HG02763 (cell line): Measurements from ENCODE around the gene KRT7.

Experiments
- ATAC-seq: cut with Tn5 transposase; IDR thresholded peaks from one replicate; pipeline ENCODE4 v1.9.1; 2021; ENCODE audit warnings: mild to moderate bottlenecking, moderate library complexity; ENCODE audit not compliant: unreplicated experiment

Gene KRT7

GRCh38 chr12:52199294-52199919 is 33.6 kb upstream of the KRT7 start:
- no peak for ATAC-seq

DNA sequence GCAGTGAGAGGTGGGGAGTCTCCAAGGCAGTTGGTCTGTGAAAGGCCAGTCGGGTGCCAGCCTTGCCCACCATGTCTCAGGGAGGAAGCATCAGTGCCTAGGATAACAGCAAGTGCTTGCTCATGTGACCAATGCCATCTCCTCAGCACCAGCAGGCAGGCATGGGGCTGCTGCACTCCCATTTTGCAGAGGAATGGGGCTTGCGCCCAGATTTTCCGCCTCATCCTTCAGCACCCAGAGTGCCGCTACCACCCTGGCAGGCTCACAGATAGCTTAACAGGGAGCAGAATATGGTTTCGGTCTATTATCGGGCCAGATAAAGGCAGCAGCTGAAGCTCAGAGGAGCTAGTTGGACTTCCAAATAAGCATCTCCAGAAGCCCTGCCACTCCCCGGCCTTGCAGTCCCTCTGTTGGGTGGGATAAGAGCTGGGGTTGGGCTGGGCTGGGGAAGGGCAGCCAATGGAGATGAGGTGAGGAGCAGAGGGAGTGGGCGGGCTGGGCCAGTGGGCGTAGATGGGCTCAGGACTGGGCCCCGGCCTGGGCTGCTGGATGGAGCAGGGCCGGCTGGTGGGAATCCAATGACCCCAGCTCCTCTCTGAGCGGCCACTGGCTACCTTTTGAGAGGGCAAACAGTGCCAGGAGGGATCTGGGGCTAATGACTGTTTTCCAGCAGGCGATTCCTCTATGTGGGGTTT is 32.8 kb upstream of the KRT7 start:
- no peak for ATAC-seq

GRCh38 chr12:52200781-52201450 is 32.1 kb upstream of the KRT7 start:
- no peak for ATAC-seq

DNA sequence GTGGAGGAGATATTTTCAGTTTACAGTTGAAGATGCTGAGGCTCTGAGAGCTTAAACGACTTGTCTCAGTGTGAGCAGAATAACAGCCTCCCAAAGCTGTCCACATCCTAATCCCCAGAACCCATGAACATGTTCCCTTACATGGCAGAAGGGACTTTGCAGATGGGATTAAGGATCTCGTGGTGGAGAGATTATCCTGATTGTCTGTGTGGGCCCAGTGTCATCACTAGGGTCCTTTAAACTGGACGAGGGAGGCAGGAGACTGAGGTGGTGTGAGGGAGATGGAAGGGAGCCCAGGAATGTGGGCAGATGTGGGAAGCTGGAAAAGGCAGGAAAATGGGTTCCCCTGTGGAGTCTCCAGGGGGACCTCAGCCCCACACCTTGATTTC is 31.6 kb upstream of the KRT7 start:
- ATAC-seq: no peak

GRCh38 chr12:52202361-52203078 is 30.5 kb upstream of the KRT7 start:
- no peak for ATAC-seq

DNA sequence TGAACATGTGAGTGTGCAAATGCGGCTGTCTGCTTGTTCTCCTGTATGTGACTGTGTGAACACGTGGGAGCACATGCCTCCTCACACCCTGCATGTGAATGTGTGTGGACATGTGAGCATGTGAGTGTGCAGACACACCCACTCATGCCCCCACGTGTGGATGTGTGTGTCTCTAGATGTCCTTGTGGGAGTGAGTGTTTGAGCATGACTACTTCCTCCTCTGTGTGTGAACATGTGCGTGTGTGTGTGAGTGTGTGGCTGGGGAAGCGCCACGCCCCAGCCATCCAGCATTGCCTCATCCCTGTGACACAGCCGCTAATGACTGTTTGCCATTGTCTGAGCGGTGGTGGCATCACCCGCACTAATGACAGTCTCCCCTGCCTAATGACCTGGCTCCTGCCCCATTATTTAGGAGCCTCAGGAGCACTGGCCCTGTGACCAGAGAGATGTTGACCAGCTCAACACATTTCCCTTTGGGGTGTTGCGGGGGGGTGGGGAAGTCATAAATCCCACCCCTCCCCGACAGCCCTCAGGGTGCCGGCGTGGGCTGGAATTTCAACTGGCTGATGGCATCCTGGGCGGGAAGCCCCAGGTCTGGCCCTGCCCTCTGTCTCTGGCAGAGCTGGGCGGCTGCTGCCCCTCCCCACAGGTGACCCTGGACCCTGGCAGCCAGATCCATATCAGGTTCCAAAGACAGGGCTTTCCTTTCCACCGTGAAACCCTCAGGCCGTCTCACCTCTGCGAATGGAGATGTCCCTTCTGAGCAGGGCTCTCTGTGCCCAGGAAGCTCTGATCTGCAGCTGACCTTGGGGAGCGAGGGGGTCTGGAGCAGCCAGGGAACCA is 29.7 kb upstream of the KRT7 start:
- no peak for ATAC-seq

- ATAC-seq: no peak
Observed at GRCh38 chr12:52204095-52204930, 28.7 kb upstream of the KRT7 start.

GRCh38 chr12:52204931-52205505 is 28.0 kb upstream of the KRT7 start:
- no peak for ATAC-seq

GRCh38 chr12:52205612-52206303 is 27.3 kb upstream of the KRT7 start:
- ATAC-seq: no peak

DNA sequence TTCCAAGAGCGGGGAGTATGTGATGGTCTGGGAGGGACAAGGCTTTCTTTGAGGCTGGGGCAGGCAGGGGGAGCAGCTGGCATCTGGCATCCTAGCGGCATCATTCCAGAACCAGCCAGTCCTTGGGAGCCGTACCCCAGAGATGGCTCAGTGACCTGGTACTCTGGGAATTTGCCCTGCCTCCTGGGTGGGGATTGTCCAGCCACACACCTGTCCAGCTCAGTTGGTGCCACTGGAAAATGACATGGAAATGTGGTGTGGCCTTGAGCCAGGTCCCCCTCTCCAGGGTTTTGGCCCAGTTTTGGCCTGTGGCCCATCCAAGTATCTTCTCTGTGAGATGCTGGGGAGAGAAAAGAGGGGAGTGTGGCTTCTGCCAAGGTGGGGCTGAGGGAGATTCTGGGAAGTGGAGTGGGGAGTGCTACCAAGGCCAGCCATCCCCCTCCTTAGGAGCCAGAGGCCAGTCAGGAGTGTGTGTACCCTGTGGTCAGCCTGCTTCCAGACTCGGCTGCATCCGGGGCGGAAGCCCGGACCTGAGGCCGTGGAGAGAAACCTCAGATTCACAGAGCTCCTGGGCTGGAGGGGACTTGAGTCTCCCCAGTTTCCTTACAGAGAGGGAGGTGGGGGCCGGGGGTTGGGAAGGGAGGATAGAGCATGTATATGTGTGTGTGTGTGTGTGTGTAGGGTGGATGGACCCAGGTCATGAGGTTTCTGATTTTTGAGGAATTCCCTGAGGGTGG is 26.6 kb upstream of the KRT7 start:
- ATAC-seq: no peak

- ATAC-seq: no peak
Observed at GRCh38 chr12:52207106-52207505, 25.9 kb upstream of the KRT7 start.

GRCh38 chr12:52207895-52208294 is 25.1 kb upstream of the KRT7 start:
- ATAC-seq: no peak

DNA sequence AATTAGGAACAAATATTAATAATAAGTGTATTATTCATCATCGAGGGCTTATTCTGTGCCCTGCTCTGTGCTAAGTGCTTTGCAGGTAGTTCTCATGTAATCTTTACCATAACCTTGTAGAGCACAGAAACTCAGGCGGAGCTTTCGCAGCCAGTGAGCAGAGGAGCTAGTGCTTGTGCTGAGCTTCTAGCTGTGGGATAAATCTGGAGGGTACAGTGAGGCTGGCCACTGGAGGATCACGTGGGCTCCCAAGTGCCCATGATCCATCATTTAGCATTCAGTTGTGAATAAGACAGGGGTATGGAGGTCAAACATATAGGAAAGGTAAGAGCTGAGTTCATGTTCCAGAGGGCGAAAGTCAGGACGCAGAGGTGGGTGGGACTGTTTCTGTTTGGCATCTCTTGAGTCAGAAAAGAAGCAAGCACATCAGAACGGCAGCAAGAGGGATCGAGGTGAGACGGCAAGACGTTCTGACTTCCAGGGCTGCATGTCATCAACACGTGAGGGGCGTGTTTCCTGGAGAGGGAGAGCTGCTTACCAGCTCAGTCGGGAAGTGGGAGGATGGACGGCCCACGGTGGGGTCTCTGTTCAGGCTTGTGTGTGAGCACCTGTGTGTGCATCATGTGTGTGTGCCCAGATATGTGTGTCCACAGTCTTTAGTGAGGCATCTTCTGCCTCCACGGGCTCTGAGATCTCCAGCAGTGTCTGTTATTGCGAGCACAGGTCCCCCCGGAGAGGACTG is 24.4 kb upstream of the KRT7 start:
- no peak for ATAC-seq

DNA sequence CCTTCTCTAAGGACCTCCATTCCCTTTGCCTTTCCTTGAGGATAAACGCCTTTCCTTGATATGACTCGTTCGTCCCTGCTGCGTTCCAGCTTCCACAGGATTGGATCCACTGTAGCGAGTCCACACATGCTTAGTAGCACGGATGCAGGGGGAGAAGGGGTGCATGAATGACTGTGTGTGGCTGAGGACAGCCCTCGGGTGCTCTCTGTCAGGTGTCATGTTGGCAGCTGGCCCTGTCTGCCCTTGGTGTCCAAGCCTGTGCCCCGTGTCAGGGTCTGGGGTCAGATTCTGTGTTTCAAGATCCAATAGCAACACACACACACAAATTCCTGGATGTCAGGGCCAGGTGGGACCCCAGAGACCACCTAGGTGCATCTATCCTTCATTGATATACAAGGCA is 23.7 kb upstream of the KRT7 start:
- ATAC-seq: no peak

GRCh38 chr12:52210186-52210924 is 22.7 kb upstream of the KRT7 start:
- ATAC-seq: no peak

GRCh38 chr12:52210925-52211650 is 22.0 kb upstream of the KRT7 start:
- no peak for ATAC-seq
